Measurements from ENCODE around the gene C4orf50.

C4orf50 gene

GRCh38 chr4:5933996-5934831, 84.0 kb downstream of the C4orf50 start:
- Histone ChIP-seq H3K9ac (ENCODE audit: low read length) (no peak overlapping the region), H3K27me3 (ENCODE audit: insufficient read depth, low read length) (no peaks in the 10 kb centered on the region), H2AFZ (ENCODE audit: low read length) (no peak overlapping the region), H3K36me3 (ENCODE audit: insufficient read depth, low read length) (no peaks in the 10 kb centered on the region), H3K9me3 (ENCODE audit: low read length) (no peaks in the 10 kb centered on the region), H3K9me2 (ENCODE audit: low read depth, low read length) (no peaks in the 10 kb centered on the region), H3K4me1 (ENCODE audit: insufficient read depth, low read length, severe bottlenecking) (no peaks in the 10 kb centered on the region), H3K4me2 (ENCODE audit: low read length) (no peak overlapping the region), H4K20me1 (ENCODE audit: insufficient read depth, low read length) (no peaks in the 10 kb centered on the region), H3K79me2 (ENCODE audit: insufficient read depth, low read length) (no peaks in the 10 kb centered on the region), H3F3A (ENCODE audit: insufficient read depth, low read length) (no peaks in the 10 kb centered on the region), H3K4me3 (ENCODE audit: low read depth, low read length, poor library complexity, severe bottlenecking) (no peak overlapping the region), H3K27ac (ENCODE audit: low read depth, low read length, poor library complexity, severe bottlenecking) (no peak overlapping the region)
- TF ChIP-seq EZH2 (IDR thresholded peaks at IDR 0.05; ENCODE audit: borderline replicate concordance, low read length), result no peak
- TF ChIP-seq, protein P1, sequence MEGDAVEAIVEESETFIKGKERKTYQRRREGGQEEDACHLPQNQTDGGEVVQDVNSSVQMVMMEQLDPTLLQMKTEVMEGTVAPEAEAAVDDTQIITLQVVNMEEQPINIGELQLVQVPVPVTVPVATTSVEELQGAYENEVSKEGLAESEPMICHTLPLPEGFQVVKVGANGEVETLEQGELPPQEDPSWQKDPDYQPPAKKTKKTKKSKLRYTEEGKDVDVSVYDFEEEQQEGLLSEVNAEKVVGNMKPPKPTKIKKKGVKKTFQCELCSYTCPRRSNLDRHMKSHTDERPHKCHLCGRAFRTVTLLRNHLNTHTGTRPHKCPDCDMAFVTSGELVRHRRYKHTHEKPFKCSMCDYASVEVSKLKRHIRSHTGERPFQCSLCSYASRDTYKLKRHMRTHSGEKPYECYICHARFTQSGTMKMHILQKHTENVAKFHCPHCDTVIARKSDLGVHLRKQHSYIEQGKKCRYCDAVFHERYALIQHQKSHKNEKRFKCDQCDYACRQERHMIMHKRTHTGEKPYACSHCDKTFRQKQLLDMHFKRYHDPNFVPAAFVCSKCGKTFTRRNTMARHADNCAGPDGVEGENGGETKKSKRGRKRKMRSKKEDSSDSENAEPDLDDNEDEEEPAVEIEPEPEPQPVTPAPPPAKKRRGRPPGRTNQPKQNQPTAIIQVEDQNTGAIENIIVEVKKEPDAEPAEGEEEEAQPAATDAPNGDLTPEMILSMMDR (IDR thresholded peaks at IDR 0.05; ENCODE audit: low read length), result no peak

DNA sequence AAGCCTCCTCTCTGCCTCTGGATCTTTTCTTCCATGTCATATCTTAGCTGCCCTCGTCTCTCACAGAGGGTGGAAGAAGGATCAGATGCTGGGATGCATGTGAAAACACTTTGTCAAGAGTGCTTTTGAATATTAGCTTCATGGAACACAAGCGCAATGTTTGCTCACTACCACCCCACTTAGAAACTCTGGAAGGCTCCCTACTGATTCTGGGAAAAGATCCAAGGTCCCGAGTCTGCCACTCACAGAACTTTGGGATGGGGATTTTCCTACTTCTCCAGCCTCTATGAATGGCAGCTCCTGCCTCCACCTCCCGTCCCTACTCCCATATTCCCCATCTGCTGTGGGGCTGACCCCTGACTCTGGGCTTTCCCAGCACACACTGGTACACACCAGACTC, 85.1 kb downstream of the C4orf50 start:
- Histone ChIP-seq H3K9me2 (ENCODE audit: low read depth, low read length) (no peaks in the 10 kb centered on the region), H3K79me2 (ENCODE audit: insufficient read depth, low read length) (no peaks in the 10 kb centered on the region)

DNA sequence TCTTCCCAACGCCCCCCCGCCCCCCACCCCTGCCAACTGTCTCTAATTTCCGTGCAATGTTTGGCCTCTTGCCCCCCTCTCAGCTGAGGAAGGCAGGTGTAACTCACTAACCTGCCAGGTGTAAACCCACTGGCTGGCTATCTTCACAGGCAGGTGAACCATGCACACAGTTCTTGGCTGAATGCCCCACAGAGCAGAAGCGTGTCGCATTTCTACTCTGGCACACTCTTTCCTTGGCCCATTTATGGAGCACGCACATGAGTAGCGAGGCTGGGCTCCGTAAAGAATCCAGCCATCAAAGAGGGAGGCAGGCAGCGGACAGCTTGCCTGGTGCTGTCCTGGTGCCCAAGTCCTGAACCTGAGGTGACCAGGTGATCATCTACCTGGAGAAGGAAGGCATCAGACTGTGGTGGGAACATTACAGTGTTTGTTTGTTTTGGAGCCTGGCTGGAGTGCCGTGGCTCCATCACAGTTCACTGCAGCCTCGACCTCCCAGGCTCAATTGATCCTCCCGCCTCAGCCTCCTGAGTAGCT, 86.1 kb downstream of the C4orf50 start:
- Histone ChIP-seq H3F3A (ENCODE audit: insufficient read depth, low read length) (no peaks in the 10 kb centered on the region), H4K20me1 (ENCODE audit: insufficient read depth, low read length) (no peaks in the 10 kb centered on the region), H3K4me3 (ENCODE audit: low read depth, low read length, poor library complexity, severe bottlenecking) (no peak overlapping the region), H3K27me3 (ENCODE audit: insufficient read depth, low read length) (no peaks in the 10 kb centered on the region), H3K4me2 (ENCODE audit: low read length) (no peak overlapping the region), H3K9me3 (ENCODE audit: low read length) (no peaks in the 10 kb centered on the region), H3K79me2 (ENCODE audit: insufficient read depth, low read length) (no peaks in the 10 kb centered on the region), H3K36me3 (ENCODE audit: insufficient read depth, low read length) (no peaks in the 10 kb centered on the region), H2AFZ (ENCODE audit: low read length) (no peak overlapping the region), H3K4me1 (ENCODE audit: insufficient read depth, low read length, severe bottlenecking) (no peaks in the 10 kb centered on the region), H3K9me2 (ENCODE audit: low read depth, low read length) (no peaks in the 10 kb centered on the region), H3K27ac (ENCODE audit: low read depth, low read length, poor library complexity, severe bottlenecking) (no peak overlapping the region), H3K9ac (ENCODE audit: low read length) (no peak overlapping the region)
- TF ChIP-seq, protein P1 (IDR thresholded peaks at IDR 0.05; ENCODE audit: low read length), result no peak

More for the DNA sequence above, 85.1 kb downstream of the C4orf50 start:
- no peak for TF ChIP-seq EZH2 (IDR thresholded peaks at IDR 0.05; ENCODE audit: borderline replicate concordance, low read length)
- TF ChIP-seq, protein P1 (IDR thresholded peaks at IDR 0.05; ENCODE audit: low read length), result no peak
- H4K20me1 ChIP-seq (ENCODE audit: insufficient read depth, low read length), result no peaks in the 10 kb centered on the region
- no peaks in the 10 kb centered on the region for H3K9me3 ChIP-seq (ENCODE audit: low read length)
- no peak overlapping the region for H3K4me3 ChIP-seq (ENCODE audit: low read depth, low read length, poor library complexity, severe bottlenecking)
- no peaks in the 10 kb centered on the region for H3K4me1 ChIP-seq (ENCODE audit: insufficient read depth, low read length, severe bottlenecking)
- no peak overlapping the region for H2AFZ ChIP-seq (ENCODE audit: low read length)
- no peaks in the 10 kb centered on the region for H3F3A ChIP-seq (ENCODE audit: insufficient read depth, low read length)
- H3K27ac ChIP-seq (ENCODE audit: low read depth, low read length, poor library complexity, severe bottlenecking), result no peak overlapping the region
- H3K9ac ChIP-seq (ENCODE audit: low read length), result no peak overlapping the region
- no peaks in the 10 kb centered on the region for H3K36me3 ChIP-seq (ENCODE audit: insufficient read depth, low read length)
- no peak overlapping the region for H3K4me2 ChIP-seq (ENCODE audit: low read length)
- no peaks in the 10 kb centered on the region for H3K27me3 ChIP-seq (ENCODE audit: insufficient read depth, low read length)

All from OCI-LY1 (cell line).